ENCODE data around the gene CTCF. TPM values are rescaled to one million over a fixed set of nuclear protein-coding genes. Genes with fewer than 3 reads are reported as not detected.

The CTCF gene
- total RNA-seq, 2 donors from 2014 or later = 22.7 to 25.7 TPM

DNA sequence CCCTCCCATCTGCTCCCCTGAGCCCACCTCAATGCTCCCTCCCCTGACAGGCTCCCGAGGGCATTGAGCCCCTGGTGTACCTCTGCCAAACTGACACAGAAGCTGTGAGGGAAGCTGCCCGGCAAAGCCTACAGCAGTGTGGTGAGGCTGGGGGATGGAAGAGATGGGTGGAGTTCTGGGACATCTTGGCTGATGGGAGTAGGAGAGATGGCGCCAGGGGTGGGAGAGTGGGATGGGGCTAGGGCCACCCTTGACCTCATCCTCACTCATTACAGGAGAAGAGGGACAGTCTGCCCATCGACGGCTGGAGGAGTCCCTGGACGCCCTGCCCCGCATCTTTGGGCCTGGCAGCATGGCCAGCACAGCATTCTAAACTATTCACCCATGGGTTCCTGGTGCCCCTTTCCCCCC is 16.2 kb upstream of the CTCF start:
- intact Hi-C loops (cut with DNase I) = no loop called here
- DNase-seq = no peak

DNA sequence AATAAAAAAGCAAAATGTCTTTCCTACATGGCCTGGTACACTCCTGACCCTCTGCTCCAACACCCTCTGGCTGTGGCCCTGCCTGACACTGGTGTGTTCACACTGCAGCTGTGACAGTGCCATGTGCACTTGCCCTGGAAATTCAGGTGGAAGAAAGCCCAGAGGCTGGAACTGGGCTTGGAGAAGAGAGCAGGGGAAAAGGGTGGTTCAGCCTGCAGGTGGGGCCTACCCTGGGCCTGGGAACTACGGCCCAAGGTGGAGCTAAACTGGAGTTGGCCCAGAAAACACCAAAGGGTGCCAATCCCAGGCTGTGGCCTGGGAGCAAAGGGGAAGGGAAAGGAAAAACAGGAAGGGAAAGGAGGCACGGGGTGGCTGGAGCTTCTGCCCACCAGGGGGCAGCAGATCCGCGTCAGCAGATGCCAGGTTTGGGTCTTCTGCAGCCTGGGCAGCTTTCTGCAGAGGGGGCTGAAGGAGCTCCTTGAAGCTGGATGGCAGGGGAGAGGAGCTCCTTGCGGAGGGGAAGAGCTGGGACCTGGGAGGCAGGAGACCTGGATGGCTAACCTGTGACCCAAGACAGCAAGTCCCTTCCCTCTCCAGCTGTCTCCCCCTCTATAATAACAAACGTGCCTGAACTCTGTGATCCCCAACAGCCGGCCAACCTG is 15.4 kb upstream of the CTCF start:
- intact Hi-C loops (cut with DNase I) = no loop called here
- DNase-seq (peak; percentile 75), ATAC-seq (peak; percentile 44 to 45)

More for the DNA sequence above, 16.2 kb upstream of the CTCF start:
- no peak for ATAC-seq

DNA sequence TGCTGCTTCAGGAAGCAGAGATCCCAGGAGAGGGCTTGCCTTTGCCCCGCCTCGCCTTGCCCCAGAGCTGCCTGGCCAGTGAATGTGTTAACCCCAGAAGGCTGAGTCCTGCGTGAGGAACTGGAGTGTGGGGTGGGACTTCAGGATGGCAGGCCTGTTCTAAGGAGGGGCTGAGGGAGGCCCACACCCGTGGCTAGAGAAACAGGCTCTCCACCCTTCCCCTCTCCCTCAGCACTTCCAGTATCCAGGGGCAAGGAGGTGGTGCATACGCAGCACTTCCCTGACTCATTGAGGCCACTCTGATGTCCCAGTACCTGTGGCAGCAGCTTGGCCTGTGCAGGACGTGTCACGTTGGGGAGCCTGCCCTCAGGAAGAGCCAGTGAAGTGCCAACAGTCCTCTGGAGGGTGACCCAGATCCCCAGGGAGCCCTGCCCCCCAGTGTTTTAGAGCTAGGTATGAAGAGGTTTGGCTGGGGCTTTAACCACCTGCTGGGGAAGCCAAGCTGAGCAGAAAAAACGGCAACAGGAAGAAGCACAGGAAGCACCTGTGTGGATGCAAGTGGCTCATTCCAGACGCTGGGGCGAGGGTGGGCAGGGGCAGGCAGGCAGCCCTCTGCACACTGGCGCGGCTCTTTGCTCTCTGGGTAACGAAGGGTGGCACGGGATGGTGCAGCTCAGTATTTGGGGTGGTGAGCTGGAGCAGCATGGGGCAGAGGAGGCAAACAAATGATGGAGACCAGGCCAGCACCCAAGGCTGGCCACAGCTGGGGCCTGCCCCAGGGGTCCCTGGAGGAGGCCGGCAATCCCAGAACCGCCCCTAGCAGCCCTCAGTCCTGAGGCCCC is 14.7 kb upstream of the CTCF start:
- peak; percentile 37 for DNase-seq
- intact Hi-C loops (cut with DNase I) = no loop called here
- ATAC-seq = peak; percentile 2 to 9

DNA sequence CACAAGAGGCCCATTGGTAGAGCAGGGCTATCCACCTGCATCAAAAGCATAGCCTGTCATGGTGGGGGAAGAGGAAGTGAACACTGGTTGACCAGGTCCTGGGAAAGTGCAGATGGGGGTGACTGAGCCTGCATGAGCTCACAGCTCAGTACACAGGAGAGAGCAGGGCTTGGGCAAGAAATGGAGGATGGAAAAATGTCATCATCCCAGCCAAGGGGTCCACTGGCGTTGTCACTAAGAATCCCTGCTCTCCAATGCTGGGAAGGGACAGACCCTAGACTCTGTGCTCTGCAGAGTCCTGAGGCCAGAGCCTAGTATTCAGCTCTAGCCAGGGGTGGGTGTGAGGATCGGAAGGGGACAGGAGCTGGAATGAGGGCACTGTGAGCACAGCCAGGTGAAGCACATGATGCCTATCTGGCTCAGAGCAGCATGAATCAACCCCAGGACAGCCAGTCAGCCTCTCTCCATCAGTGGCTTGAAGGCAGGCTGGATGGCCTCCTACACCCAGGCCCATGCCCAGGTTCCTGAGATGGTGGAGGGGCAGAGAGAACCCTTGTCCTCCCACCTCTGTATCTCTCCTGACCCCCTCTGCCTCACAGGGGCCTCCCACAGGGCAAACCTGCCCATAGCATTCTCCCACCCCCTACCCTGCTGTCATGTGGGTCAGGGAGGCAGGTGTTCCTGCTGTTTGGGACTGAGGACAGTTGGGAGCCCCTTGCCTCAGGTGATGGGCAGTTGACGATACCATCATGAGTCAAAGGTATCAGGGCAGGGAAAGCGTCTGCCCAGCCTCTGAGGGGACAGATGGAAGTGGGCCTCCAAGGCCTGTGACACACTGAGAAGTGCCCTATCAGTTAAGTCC is 13.8 kb upstream of the CTCF start:
- ATAC-seq (no peak), DNase-seq (no peak)
- intact Hi-C loops (cut with DNase I) = no loop called here

DNA sequence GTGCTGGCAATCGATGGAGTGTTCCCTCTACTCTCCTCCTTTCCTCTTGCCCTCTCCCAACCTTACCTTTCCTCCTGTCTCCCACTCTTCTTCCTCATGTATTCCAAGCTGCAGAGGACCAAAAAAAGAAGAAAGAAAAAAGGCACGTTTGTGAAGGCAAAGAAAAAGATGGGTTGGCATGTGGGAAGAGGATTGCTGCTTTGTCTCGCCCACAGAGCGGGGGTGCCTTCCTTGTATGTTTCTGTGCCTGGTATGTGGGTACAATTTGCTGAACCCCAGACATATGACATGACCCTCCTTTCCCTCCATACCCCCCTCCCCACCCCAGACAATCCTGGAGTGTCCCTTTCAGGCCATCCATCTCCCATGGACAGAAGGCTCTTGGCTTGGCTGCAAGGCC is 13.1 kb upstream of the CTCF start:
- intact Hi-C loops (cut with DNase I) = no loop called here
- no peak for DNase-seq
- ATAC-seq = no peak

DNA sequence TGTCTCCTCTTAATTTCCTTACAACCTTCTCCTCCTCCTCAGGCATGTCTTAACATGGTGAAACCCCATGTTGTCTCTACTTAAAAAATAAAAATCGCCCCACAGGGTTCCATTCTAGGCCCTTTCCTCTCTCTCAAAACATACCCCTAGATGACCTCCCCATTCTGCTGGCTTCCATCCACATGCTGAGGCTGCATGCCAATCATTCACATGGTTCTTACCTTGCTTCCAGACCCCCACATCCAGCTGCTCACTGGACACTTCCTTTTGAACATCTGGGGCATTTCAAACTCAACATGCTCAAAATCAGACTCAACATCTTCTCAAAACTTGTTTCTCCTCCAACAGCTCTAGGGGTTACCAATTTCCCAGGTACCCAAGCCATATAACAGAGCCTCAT is 12.4 kb upstream of the CTCF start:
- DNase-seq (no peak), ATAC-seq (no peak)
- intact Hi-C loops (cut with DNase I) = no loop called here

DNA sequence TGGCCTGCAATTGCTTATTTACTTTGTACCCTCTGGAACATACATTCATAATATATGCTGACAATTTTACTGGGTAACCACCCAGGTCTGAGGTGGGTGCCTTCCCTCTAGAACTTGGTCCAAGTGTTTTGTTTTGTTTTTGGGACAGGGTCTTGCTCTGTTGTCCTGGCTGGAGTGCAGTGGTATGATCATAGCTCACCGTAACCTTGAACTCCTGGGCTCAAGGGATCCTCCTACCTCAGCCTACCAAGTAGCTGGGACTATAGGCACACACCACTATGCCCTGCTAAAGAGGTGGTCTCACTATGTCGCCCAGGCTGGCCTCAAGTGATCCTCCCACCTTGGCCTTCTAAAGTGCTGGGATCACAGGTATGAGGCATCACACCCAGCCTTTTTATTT is 11.2 kb upstream of the CTCF start:
- ATAC-seq = no peak
- intact Hi-C loops (cut with DNase I) = no loop called here
- DNase-seq = no peak

DNA sequence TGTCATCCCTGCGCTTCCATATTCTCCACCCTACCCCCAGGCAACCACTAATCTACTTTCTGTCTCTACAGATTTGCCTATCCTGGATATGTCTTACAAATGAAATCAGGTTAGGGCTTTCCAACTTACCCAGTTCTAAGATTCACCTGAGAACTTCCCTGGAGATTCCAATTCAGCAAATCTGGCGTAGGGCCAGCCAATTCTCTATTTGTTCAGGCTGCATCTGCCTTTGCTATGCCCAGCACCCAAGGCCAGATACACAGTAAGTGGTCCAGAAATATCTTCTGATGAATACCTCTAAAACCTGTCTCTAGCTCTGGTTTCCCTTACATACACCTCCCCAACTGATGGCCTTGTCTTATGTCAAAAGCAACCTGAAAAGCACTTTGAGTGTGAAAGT is 10.4 kb upstream of the CTCF start:
- intact Hi-C loops (cut with DNase I) = no loop called here
- ATAC-seq = peak in 1 of 2 donors; percentile 12
- DNase-seq = no peak

DNA sequence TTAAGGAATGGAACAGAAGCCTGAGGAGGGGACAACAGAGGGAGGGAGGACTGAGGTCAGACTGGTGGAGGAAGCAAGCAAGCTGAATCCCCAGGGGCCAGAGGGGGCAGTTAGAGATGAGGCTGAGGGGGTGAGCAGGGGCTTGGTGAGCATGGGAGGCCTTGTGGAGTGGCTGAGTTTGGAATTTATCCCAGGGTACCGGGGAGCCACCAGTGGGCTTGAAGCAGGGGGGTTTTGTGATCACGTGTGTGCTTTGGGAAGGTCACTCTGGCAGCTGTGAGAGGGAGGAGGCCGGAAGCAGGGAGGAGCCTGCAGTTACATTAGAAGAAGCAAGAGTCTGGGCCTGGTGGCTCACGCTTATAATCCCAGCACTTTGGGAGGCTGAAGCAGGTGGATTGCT is 9.8 kb upstream of the CTCF start:
- ATAC-seq (peak; percentile 29 to 62), DNase-seq (no peak)
- intact Hi-C loops (cut with DNase I) = no loop called here

DNA sequence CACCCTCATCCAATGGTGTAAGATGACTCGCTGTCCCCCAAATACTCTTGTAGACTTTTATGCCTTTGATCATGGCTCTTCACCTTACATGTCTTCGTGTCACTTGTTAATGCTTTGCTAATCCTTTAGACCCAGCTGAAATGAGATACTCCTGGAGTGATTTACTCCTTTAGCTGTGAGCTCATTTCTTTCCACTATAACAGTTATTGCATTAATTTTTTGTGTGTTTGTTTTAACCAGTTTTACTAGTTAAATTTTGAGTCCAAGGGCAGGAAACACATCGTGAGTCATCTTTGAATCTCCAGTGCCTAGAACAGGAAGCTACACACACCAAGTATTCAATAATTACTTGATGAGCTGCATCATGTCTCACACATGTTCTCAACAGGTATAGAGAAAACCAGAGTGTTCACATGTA is 6.5 kb upstream of the CTCF start:
- intact Hi-C loops (cut with DNase I) = no loop called here
- ATAC-seq = no peak

DNA sequence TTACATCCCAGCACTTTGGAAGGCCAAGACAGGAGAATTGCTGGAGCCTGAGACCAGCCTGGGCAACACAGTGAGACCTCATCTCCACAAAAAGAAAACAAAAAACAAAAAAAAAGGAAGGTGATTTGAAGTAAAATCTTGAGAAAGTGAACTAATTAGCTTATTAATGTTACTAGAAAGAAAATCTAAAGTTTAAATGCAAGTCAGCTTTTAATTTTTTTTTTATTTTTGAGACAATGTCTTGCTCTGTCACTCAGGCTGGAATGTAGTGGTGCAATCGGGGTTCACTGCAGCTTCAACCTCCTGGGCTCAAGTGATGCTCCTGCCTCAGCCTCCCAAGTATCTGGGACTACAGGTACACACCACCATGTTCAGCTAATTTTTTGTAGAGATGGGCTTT is 3.5 kb upstream of the CTCF start:
- DNase-seq (no peak), ATAC-seq (no peak)
- intact Hi-C loops (cut with DNase I) = no loop called here

More for the DNA sequence above, 6.5 kb upstream of the CTCF start:
- DNase-seq = no peak

DNA sequence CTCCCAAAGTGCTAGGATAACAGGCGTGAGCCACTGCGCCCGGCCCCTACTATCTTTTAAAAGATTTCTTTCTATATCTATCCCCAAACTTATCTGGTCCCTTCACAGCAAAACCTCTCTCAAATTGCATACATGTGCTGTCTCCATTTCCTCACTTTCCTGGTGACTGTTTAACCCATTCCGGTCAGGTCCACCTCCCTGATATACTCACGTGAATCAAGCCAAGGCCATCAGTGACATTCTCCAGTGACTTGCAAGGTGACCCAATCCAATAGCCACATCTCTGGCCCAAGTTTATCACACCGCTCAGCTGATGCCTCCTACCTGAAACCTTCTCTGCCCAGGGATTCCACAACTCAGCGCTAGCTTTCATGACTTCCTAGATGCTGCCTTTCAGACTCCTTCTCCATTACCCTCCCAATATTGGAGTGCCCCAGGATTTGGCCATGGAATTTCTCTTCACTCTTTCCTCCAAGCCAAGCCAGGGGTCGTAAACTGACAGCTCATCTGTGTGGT is 1.4 kb upstream of the CTCF start:
- intact Hi-C loops (cut with DNase I) = loop anchor here in 1 of 2 donors (5.0 kb wide), 1 partner anchor 81 kb away; no protein-coding TSS in a partner anchor
- ATAC-seq = no peak
- DNase-seq = no peak

DNA sequence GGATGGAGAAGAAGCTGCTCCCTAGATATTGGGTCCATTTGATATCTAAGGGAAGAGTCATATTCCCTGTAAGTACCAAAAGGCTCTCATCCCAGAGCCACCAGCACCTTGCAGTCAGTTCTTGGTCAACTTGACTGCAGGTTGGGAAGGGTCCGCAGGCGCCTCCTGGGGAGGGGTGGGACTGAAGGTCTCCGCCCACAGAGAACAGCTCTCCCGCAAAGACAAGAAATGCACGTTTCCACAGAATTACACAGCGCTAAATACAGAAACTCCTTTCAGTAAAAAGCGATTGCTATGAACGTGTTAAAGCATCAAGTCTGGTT is 864 bp upstream of the CTCF start:
- DNase-seq (no peak), ATAC-seq (no peak)
- intact Hi-C loops (cut with DNase I) = loop anchor here in 1 of 2 donors (5.0 kb wide), 1 partner anchor 81 kb away; no protein-coding TSS in a partner anchor

DNA sequence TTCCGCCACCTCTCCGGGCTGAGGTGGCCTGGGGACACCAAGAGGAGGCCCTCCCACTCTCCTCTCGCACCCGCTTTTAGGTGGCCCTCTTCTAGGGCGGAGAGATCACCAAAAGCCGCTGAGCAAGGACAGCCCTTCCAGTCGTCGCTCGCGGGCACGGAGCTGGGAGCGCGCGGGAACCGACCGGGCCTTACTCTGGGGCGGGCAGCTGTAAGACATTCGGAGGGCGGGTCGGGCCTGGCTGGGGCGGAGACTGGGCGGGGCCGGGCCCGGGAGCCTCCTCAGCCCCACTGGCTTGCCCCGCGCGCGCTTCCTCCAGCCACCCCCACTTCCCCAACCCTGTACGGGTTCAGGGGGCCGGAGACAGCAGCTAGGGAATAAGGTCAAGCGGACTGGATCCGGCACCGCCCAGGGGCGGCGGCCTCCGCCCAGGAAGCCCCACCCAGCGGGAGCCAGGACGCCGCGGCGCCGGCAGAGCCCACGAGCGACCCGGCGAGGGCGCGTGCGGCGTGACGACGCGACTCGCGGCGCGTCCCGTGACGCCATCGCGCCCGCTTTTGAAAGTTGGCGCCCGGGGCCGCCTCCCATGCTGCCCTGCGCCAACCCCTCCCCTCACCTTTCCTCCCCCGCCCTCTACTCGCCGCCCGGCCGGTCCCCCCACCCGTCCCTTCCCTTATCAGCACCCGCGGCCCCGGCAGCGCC is 351 bp upstream of the CTCF start:
- DNase-seq (peak; percentile 97), ATAC-seq (peak; percentile 91 to 96)
- intact Hi-C loops (cut with DNase I) = loop anchor here in 1 of 2 donors (2.0 to 5.0 kb wide), 3 partner anchors 33 to 80 kb away; partner anchors contain the start of gene RIPOR1

DNA sequence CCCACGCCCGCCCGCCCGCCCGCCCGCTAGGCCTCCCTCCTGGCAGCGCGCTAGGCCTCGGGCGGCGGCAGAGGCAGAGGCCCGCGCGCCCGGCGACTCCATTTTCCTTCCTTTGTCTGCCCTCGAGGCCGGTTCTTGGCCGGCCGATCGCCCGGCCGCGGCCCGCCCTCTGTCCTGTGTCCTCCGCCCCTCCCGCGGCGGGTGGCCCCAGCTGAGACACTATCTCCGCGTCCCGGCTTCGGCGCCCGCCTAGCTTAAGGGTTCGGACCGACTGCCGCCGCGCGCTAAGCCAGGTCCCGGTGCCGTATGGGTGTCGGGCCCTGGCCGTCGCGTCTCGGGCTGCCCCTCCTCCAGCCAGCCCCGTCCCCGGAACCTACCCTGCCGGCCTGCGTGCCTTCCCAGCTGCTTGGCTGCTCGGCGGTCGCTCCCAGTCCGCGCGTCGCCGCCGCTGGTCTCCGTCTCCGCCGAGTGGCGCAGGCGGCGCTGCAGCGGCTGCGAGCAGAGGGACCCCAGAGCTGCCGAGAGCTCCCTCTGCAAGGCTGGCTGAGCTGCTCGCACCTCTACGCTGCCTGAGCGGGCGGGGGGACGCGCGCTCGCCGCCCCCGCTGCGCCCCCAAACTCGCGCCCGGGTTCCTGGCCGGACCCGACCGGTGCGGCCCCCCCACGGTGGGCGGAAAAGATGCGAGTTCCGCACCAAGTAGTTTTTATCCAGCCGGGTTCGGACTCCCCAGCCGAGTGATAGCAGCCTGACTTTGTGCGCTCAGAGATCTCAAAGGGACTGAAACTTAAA is 787 bp downstream of the CTCF start:
- peak; percentile 11 to 21 for ATAC-seq
- DNase-seq = peak; percentile 75
- intact Hi-C loops (cut with DNase I) = loop anchor here in 1 of 2 donors (2.0 to 5.0 kb wide), 3 partner anchors 34 to 79 kb away; partner anchors contain the start of gene RIPOR1

DNA sequence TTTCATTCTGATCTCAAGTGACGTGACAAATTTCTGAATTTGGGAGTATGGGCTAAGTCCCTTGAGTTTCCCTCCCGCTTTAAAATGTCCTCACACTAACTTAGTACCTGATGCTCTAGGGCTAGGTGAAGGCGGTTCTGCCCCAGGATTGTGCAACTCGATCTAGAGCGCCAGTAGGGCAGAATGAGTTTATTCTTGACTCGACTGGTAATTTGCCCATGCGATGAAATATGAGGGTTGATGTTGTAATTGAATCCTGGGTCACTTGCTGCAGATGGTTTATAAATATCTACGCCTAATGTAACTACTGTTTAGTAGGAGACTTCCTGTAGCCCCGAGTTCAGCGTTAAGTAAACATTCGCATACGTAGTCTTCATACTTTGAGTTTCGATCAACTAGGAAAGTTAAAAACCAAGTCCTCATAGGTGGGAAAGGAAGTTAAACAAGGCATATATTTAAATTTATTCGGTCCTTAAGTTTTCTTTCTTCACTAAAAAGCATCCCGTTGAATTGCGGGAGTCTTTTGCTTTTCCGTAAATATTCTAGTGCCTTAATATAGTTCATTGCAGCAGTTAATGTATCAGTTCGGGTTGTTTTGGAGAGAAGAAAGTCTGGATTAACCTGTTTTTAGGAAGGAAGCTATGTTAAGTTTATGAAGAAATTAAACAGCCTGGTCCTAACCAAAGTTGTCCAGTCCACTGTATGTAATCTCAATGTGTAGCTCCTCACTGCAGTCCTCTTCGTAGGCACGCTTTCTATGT is 1.6 kb downstream of the CTCF start:
- ATAC-seq = no peak
- intact Hi-C loops (cut with DNase I) = loop anchor here in 1 of 2 donors (2.0 to 5.0 kb wide), 3 partner anchors 35 to 78 kb away; partner anchors contain the start of gene RIPOR1
- no peak for DNase-seq

DNA sequence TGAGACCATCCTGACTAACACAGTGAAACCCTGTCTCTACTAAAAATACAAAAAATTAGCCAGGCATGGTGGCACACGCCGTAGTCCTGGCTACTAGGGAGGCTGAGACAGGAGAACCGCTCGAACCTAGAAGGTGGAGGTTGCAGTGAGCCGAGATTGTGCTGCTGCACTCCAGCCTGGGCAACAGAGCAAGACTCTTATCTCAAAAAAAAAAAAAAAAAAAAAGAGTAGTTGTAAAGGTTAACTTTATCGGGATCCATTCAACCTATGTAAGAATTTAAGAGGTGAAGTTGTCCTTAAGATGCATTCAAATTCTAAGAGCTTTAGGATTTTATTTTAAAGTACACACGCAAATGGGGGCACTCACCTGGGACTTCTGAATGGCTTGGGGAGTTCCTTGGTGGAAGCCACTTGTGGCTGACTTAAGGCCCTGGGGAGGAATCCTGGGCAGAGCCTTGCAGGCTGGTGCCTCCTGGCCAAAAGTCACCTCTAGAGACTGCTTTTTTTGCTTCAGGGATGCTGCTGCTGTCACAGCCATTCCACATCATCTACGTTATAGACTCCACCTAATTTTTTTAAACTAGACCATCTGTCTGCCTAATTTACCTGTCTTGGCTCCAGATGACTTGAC is 3.3 kb downstream of the CTCF start:
- no peak for DNase-seq
- ATAC-seq = no peak
- intact Hi-C loops (cut with DNase I) = no loop called here
